SK-N-SH (cell line): Measurements from ENCODE around the gene USP27X. TPM values are rescaled to one million over a fixed set of nuclear protein-coding genes. Genes with fewer than 3 reads are reported as not detected.

ENCODE experiments used
- CTCF ChIA-PET: fragments of 300-600, 350-600 bp; formaldehyde crosslinking; extraction: SDS; loops from one replicate; lab custom pipeline; 2021; lab: Yijun Ruan, JAX
- POLR2A ChIA-PET: fragments of 350-600 bp; sonication (Branson Sonifier 250); formaldehyde crosslinking; extraction: SDS; loops from one replicate; lab custom pipeline; 2020; ENCODE audit warnings: antibody characterized with exemption, inconsistent platforms; lab: Yijun Ruan, JAX
- DNase-seq: peaks from one replicate; pipeline ENCODE4 v3.0.0; 2012
- H2AFZ ChIP-seq: fragments of 200-600 bp; sonication (generic); 2 replicates; pipeline ENCODE4 v1.8.1; 2016; ENCODE audit warnings: antibody characterized with exemption, mild to moderate bottlenecking, low read depth
- H3F3A ChIP-seq: fragments of 200-600 bp; sonication (generic); replicated peaks from 2 replicates; pipeline ENCODE3; 2016; ENCODE audit warnings: antibody characterized with exemption, mild to moderate bottlenecking; ENCODE audit not compliant: insufficient read depth
- H3K27ac ChIP-seq, 2 experiments: fragments of 200-500 bp in 1 of 2; fragments of 200-600 bp in 1 of 2; sonication (Bioruptor generic) in 1 of 2; sonication (generic), shearing (Covaris generic) in 1 of 2; 2 replicates each; pipeline versions ENCODE4 v1.5.1 to v1.6.1; 2014 to 2016; ENCODE audit warnings: low read depth in 2 of 2, inconsistent platforms in 1 of 2, low read length in 1 of 2, mild to moderate bottlenecking in 1 of 2, mixed read lengths in 1 of 2
- H3K27me3 ChIP-seq: fragments of 200-600 bp; sonication (generic), shearing (Covaris generic); 2 replicates; pipeline ENCODE4 v1.6.1; 2016; ENCODE audit warnings: mixed run types; ENCODE audit not compliant: insufficient read depth
- H3K36me3 ChIP-seq, 2 experiments: fragments of 200-500 bp in 1 of 2; fragments of 200-600 bp in 1 of 2; sonication (Bioruptor generic) in 1 of 2; sonication (generic) in 1 of 2; replicated peaks in 1 of 2; 2 replicates each; pipeline versions ENCODE3 to v1.5.1; 2014 to 2016; ENCODE audit warnings: low read length in 1 of 2, mild to moderate bottlenecking in 1 of 2; ENCODE audit not compliant: insufficient read depth in 2 of 2, control insufficient read depth in 1 of 2
- H3K4me1 ChIP-seq, 2 experiments: fragments of 200-500 bp in 1 of 2; fragments of 200-600 bp in 1 of 2; sonication (Bioruptor generic) in 1 of 2; sonication (generic), shearing (Covaris generic) in 1 of 2; 2 replicates each; pipeline versions ENCODE4 v1.5.1 to v1.6.1; 2014 to 2016; ENCODE audit warnings: low read depth in 1 of 2, low read length in 1 of 2, mixed run types in 1 of 2; ENCODE audit not compliant: insufficient read depth in 2 of 2, control insufficient read depth in 1 of 2
- H3K4me2 ChIP-seq: fragments of 200-600 bp; sonication (generic), shearing (Covaris generic); 2 replicates; pipeline ENCODE4 v1.6.1; 2017; ENCODE audit warnings: mixed run types
- H3K4me3 ChIP-seq, 2 experiments: fragments of 200-500 bp in 1 of 2; fragments of 200-600 bp in 1 of 2; sonication (Bioruptor generic) in 1 of 2; sonication (generic), shearing (Covaris generic) in 1 of 2; 2 replicates each; pipeline versions ENCODE4 v1.5.1 to v1.8.1; 2014 to 2016; ENCODE audit warnings: low read depth in 2 of 2, inconsistent platforms in 1 of 2, low read length in 1 of 2, mild to moderate bottlenecking in 1 of 2, mixed read lengths in 1 of 2, moderate library complexity in 1 of 2
- H3K79me2 ChIP-seq: fragments of 200-600 bp; sonication (generic); 2 replicates; pipeline ENCODE4 v1.8.1; 2017; ENCODE audit warnings: mild to moderate bottlenecking; ENCODE audit not compliant: insufficient read depth
- H3K9ac ChIP-seq: fragments of 200-600 bp; sonication (generic); 2 replicates; pipeline ENCODE4 v1.6.1; 2017; ENCODE audit warnings: mixed run types
- H3K9me2 ChIP-seq: fragments of 200-600 bp; sonication (generic); 2 replicates; pipeline ENCODE4 v1.6.1; 2017; ENCODE audit warnings: mixed run types
- H3K9me3 ChIP-seq: fragments of 200-600 bp; sonication (generic); 2 replicates; pipeline ENCODE4 v1.6.1; 2017; ENCODE audit warnings: mixed run types, mild to moderate bottlenecking, moderate library complexity
- H4K20me1 ChIP-seq: fragments of 200-600 bp; sonication (generic); 2 replicates; pipeline ENCODE4 v1.6.1; 2017; ENCODE audit warnings: mild to moderate bottlenecking, mixed run types; ENCODE audit not compliant: insufficient read depth
- ELF1 ChIP-seq: IDR thresholded peaks from 2 replicates; pipeline ENCODE4 v1.4.0; 2012
- EZH2phosphoT487 ChIP-seq: fragments of 200-600 bp; sonication (generic); IDR thresholded peaks from 2 replicates; pipeline ENCODE4 v1.6.1; 2017; ENCODE audit warnings: low read depth, mixed run types, mild to moderate bottlenecking, antibody characterized with exemption, moderate library complexity, borderline replicate concordance
- FOSL2 ChIP-seq: IDR thresholded peaks from 2 replicates; pipeline ENCODE4 v1.4.0; 2012; ENCODE audit warnings: low read depth, mild to moderate bottlenecking, moderate library complexity, borderline replicate concordance
- FOXJ3 ChIP-seq: sonication (generic); formaldehyde crosslinking; IDR thresholded peaks from 2 replicates; pipeline ENCODE4 v1.5.1; 2020; ENCODE audit warnings: mild to moderate bottlenecking, missing genetic modification reagents
- GATA2 ChIP-seq: sonication (generic); formaldehyde crosslinking; IDR thresholded peaks from 2 replicates; pipeline ENCODE4 v1.5.0; 2020; ENCODE audit warnings: mild to moderate bottlenecking, missing genetic modification reagents
- IRF3 ChIP-seq: fragments of 150-350 bp; IDR thresholded peaks from 2 replicates; pipeline ENCODE4 v1.6.1; 2016; ENCODE audit warnings: mild to moderate bottlenecking, low read depth, low read length
- JUND ChIP-seq: IDR thresholded peaks from 2 replicates; pipeline ENCODE4 v1.4.0; 2012
- MEF2A ChIP-seq: IDR thresholded peaks from 2 replicates; pipeline ENCODE4 v1.4.0; 2012; ENCODE audit warnings: low read depth, borderline replicate concordance
- NRF1 ChIP-seq: IDR thresholded peaks from 2 replicates; pipeline ENCODE4 v1.6.1; 2012; ENCODE audit warnings: low read depth, mild to moderate bottlenecking, low read length
- RAD21 ChIP-seq: IDR thresholded peaks from 2 replicates; pipeline ENCODE4 v1.6.1; 2012; ENCODE audit warnings: mild to moderate bottlenecking, low read length
- RCOR1 ChIP-seq: fragments of 150-350 bp; IDR thresholded peaks from 2 replicates; pipeline ENCODE4 v1.6.1; 2017; ENCODE audit warnings: antibody characterized with exemption, low read length
- RFX5 ChIP-seq: IDR thresholded peaks from 2 replicates; pipeline ENCODE4 v1.6.1; 2012; ENCODE audit warnings: mild to moderate bottlenecking, improper control_type of control experiment, low read length
- RXRA ChIP-seq: IDR thresholded peaks from 2 replicates; pipeline ENCODE4 v1.4.0; 2012; ENCODE audit warnings: low read depth, mild to moderate bottlenecking, borderline replicate concordance
- SMC3 ChIP-seq: IDR thresholded peaks from 2 replicates; pipeline ENCODE4 v1.6.1; 2012; ENCODE audit warnings: low read depth, low read length, improper control_type of control experiment
- TAF1 ChIP-seq: IDR thresholded peaks from 2 replicates; pipeline ENCODE4 v1.6.1; 2012; ENCODE audit warnings: low read depth, mild to moderate bottlenecking, low read length, moderate library complexity, borderline replicate concordance
- TCF12 ChIP-seq: IDR thresholded peaks from 2 replicates; pipeline ENCODE4 v1.4.0; 2012
- TEAD4 ChIP-seq: IDR thresholded peaks from 2 replicates; pipeline ENCODE4 v1.4.0; 2012; ENCODE audit warnings: mild to moderate bottlenecking, borderline replicate concordance; ENCODE audit not compliant: insufficient read depth
- YY1 ChIP-seq: IDR thresholded peaks from 2 replicates; pipeline ENCODE4 v1.4.0; 2012; ENCODE audit warnings: low read depth, mild to moderate bottlenecking
- ZBTB33 ChIP-seq: IDR thresholded peaks from 2 replicates; pipeline ENCODE4 v1.4.0; 2012; ENCODE audit warnings: low read depth, borderline replicate concordance
- WGBS: methylation state at CpG from one replicate; pipeline ENCODE4 v1.1.6; 2017; ENCODE audit warnings: low lambda C conversion rate; 5-methylcytosine and 5-hydroxymethylcytosine counted together
- polyA plus RNA-seq, 3 experiments: library from polyadenylated mRNA; depleted of rRNA; stranded (reverse); fragments of >200 nt; gene quantifications; 2 replicates each; pipeline ENCODE4 v1.2.3, GENCODE V29; 2012
- TF ChIP-seq, protein P1 (sequence below): fragments of 200-600 bp; sonication (generic); IDR thresholded peaks from 2 replicates; pipeline ENCODE4 v1.6.1; 2017; ENCODE audit warnings: antibody characterized with exemption, mild to moderate bottlenecking, moderate library complexity
- TF ChIP-seq, protein P2 (sequence below): IDR thresholded peaks from 2 replicates; pipeline ENCODE4 v1.6.1; 2012; ENCODE audit warnings: mild to moderate bottlenecking, low read depth, low read length, moderate library complexity

Gene USP27X
- polyA plus RNA-seq, 1 of the 3 experiments (the other 2 are of a cell fraction): 1.9 TPM

DNA sequence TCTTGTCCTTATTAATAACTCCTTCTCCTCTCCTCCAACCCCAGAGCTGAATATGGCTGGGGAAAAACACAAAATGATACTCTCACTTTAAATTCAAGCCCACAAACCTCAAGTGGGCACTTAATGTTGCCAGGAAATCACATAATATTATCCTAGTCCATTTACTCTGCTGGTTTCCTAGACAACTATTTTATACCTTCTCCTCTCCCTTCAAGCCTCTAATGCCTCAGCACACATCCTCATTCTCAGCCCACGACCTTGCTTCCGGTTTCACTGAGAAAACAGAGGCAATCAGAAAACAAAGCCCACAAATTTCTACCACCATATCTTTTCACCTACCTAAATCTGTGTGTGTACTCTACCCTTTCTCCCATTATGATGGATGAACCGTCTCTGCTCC, 31.1 kb downstream of the USP27X start:
- Histone ChIP-seq H4K20me1 (no peaks in the 10 kb centered on the region), H3F3A (no peaks in the 10 kb centered on the region), H3K27me3 (no peaks in the 10 kb centered on the region; the same call in 1 of the 2 replicates), H3K4me3 (no peak overlapping the region), H3K4me1 (no peaks in the 10 kb centered on the region), H3K4me2 (no peak overlapping the region), H3K9me2 (no peaks in the 10 kb centered on the region), H2AFZ (no peak overlapping the region), H3K9ac (no peak overlapping the region)
- POLR2A ChIA-PET: no interaction called here
- WGBS: 23% methylated on average over 3 of the region's 3 CpGs
- TF ChIP-seq FOSL2 (no peak), SMC3 (no peak)
- TF ChIP-seq, all 33 proteins: peak for 0
- H3K9me3 ChIP-seq: no peaks in the 10 kb centered on the region; the same call in 1 of the 2 replicates
- DNase-seq: no peak
- no peaks in the 10 kb centered on the region for H3K79me2 ChIP-seq
- no peak overlapping the region for H3K27ac ChIP-seq
- H3K36me3 ChIP-seq: no peaks in the 10 kb centered on the region
- CTCF ChIA-PET: no interaction called here

DNA sequence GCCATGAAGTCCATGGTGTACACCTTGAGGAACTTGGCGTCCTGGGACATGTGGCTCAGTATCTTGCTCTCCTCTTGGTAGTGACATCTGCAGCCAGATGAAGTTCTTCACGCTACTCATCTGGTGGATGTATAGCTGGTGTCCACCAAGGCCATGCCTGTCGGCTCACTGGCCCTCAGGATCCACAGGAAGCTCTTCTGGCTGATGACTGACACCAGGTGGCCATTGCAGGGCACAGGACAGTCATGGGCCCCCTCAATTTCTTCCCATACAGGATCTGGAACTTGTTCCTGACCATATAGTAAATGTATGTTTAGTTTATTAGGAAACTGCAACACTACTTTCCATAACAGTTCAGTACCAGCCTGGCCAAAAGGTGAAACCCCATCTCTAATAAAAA, 32.8 kb downstream of the USP27X start:
- WGBS: 3% methylated on average over 3 of the region's 3 CpGs
- ChIA-PET CTCF (interaction anchor here (1.8 kb wide), 1 partner anchor 28 kb away, joined by 6 read pairs; no protein-coding TSS in a partner anchor), POLR2A (no interaction called here)

More for the DNA sequence above, 32.8 kb downstream of the USP27X start:
- Histone ChIP-seq H3K27ac (no peak overlapping the region), H3K36me3 (no peaks in the 10 kb centered on the region), H3K9ac (no peak overlapping the region), H3K4me3 (no peak overlapping the region), H2AFZ (no peak overlapping the region), H3K27me3 (no peaks in the 10 kb centered on the region; the same call in 1 of the 2 replicates), H3K4me1 (no peaks in the 10 kb centered on the region), H3K9me3 (no peaks in the 10 kb centered on the region), H3K9me2 (no peaks in the 10 kb centered on the region), H3K4me2 (no peak overlapping the region), H4K20me1 (no peaks in the 10 kb centered on the region), H3F3A (no peaks in the 10 kb centered on the region), H3K79me2 (no peaks in the 10 kb centered on the region)
- TF ChIP-seq YY1 (no peak), JUND (no peak), RAD21 (no peak), NRF1 (no peak), ZBTB33 (no peak), SMC3 (no peak), IRF3 (no peak), GATA2 (CRISPR knock-in tag) (no peak), MEF2A (no peak), RCOR1 (no peak), ELF1 (no peak), TCF12 (no peak), RXRA (no peak), EZH2phosphoT487 (no peak), TEAD4 (no peak), FOXJ3 (no peak), TAF1 (no peak), RFX5 (no peak)
- TF ChIP-seq, protein P1, sequence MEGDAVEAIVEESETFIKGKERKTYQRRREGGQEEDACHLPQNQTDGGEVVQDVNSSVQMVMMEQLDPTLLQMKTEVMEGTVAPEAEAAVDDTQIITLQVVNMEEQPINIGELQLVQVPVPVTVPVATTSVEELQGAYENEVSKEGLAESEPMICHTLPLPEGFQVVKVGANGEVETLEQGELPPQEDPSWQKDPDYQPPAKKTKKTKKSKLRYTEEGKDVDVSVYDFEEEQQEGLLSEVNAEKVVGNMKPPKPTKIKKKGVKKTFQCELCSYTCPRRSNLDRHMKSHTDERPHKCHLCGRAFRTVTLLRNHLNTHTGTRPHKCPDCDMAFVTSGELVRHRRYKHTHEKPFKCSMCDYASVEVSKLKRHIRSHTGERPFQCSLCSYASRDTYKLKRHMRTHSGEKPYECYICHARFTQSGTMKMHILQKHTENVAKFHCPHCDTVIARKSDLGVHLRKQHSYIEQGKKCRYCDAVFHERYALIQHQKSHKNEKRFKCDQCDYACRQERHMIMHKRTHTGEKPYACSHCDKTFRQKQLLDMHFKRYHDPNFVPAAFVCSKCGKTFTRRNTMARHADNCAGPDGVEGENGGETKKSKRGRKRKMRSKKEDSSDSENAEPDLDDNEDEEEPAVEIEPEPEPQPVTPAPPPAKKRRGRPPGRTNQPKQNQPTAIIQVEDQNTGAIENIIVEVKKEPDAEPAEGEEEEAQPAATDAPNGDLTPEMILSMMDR: no peak
- TF ChIP-seq, protein P2, sequence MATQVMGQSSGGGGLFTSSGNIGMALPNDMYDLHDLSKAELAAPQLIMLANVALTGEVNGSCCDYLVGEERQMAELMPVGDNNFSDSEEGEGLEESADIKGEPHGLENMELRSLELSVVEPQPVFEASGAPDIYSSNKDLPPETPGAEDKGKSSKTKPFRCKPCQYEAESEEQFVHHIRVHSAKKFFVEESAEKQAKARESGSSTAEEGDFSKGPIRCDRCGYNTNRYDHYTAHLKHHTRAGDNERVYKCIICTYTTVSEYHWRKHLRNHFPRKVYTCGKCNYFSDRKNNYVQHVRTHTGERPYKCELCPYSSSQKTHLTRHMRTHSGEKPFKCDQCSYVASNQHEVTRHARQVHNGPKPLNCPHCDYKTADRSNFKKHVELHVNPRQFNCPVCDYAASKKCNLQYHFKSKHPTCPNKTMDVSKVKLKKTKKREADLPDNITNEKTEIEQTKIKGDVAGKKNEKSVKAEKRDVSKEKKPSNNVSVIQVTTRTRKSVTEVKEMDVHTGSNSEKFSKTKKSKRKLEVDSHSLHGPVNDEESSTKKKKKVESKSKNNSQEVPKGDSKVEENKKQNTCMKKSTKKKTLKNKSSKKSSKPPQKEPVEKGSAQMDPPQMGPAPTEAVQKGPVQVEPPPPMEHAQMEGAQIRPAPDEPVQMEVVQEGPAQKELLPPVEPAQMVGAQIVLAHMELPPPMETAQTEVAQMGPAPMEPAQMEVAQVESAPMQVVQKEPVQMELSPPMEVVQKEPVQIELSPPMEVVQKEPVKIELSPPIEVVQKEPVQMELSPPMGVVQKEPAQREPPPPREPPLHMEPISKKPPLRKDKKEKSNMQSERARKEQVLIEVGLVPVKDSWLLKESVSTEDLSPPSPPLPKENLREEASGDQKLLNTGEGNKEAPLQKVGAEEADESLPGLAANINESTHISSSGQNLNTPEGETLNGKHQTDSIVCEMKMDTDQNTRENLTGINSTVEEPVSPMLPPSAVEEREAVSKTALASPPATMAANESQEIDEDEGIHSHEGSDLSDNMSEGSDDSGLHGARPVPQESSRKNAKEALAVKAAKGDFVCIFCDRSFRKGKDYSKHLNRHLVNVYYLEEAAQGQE: no peak
- DNase-seq: no peak
